ENCODE data around the gene EPG5.

Gene EPG5

GRCh38 chr18:45901654-45902210, 65.4 kb downstream of the EPG5 start:
- Histone ChIP-seq H3K27me3 (ENCODE audit: control insufficient read depth in 3 of 3, insufficient read depth in 3 of 3, low read depth in 1 of 3, low read length in 3 of 3) (no peaks in the 10 kb centered on the region), H3K4me3 (ENCODE audit: low read length in 2 of 2) (no peak overlapping the region), H3K4me2 (ENCODE audit: insufficient read depth, low read length, poor library complexity, severe bottlenecking) (no peak overlapping the region), H2BK12ac (ENCODE audit: low read length) (no peak overlapping the region), H3K14ac (ENCODE audit: low read length) (no peak overlapping the region), H2BK120ac (ENCODE audit: low read depth, low read length) (no peak overlapping the region), H3K9me3 (replicated peaks in 1 of 2; ENCODE audit: control insufficient read depth in 2 of 2, insufficient read depth in 1 of 2, low read depth in 1 of 2, low read length in 2 of 2) (no peaks in the 10 kb centered on the region), H3K27ac (replicated peaks; ENCODE audit: low read length) (no peak overlapping the region), H3K4ac (ENCODE audit: low read length) (no peak overlapping the region), H3K23ac (ENCODE audit: low read depth, low read length, poor library complexity) (no peak overlapping the region), H4K8ac (ENCODE audit: low read depth, low read length) (no peak overlapping the region), H2BK15ac (ENCODE audit: low read length) (no peak overlapping the region), H3K4me1 (ENCODE audit: control insufficient read depth in 2 of 2, insufficient read depth in 1 of 2, low read depth in 1 of 2, low read length in 2 of 2) (no peaks in the 10 kb centered on the region), H2AFZ (ENCODE audit: low read length) (no peak overlapping the region), H3K9ac (ENCODE audit: low read depth, low read length, poor library complexity) (no peak overlapping the region), H2AK5ac (ENCODE audit: low read depth, low read length) (no peak overlapping the region), H2BK5ac (ENCODE audit: low read length) (no peak overlapping the region), H3K18ac (ENCODE audit: low read length) (no peak overlapping the region), H3K36me3 (replicated peaks in 1 of 2; ENCODE audit: control insufficient read depth in 2 of 2, insufficient read depth in 2 of 2, low read length in 2 of 2) (peaks cover 14 to 85% of the 10 kb centered on the region in 2 donors), H4K91ac (ENCODE audit: low read depth, low read length, poor library complexity) (no peak overlapping the region), H3K79me1 (ENCODE audit: low read depth, low read length) (no peaks in the 10 kb centered on the region)
- DNase-seq (ENCODE audit: low spot score), result no peak
- WGBS, 2 donors (ENCODE audit: extremely low coverage in 2 of 2, insufficient read length in 2 of 2, insufficient replicate concordance in 1 of 2), result no CpG with 5 or more reads among the region's 1 CpG

GRCh38 chr18:45900623-45901022, 66.5 kb downstream of the EPG5 start:
- Histone ChIP-seq H3K23ac (ENCODE audit: low read depth, low read length, poor library complexity) (no peak overlapping the region), H3K79me1 (ENCODE audit: low read depth, low read length) (no peaks in the 10 kb centered on the region), H3K27me3 (ENCODE audit: control insufficient read depth in 3 of 3, insufficient read depth in 3 of 3, low read depth in 1 of 3, low read length in 3 of 3) (no peaks in the 10 kb centered on the region), H3K9ac (ENCODE audit: low read depth, low read length, poor library complexity) (no peak overlapping the region), H3K4me1 (ENCODE audit: control insufficient read depth in 2 of 2, insufficient read depth in 1 of 2, low read depth in 1 of 2, low read length in 2 of 2) (no peaks in the 10 kb centered on the region), H2AFZ (ENCODE audit: low read length) (no peak overlapping the region), H3K27ac (replicated peaks; ENCODE audit: low read length) (no peak overlapping the region), H3K36me3 (replicated peaks in 1 of 2; ENCODE audit: control insufficient read depth in 2 of 2, insufficient read depth in 2 of 2, low read length in 2 of 2) (peaks cover 14 to 82% of the 10 kb centered on the region in 2 donors), H3K4ac (ENCODE audit: low read length) (no peak overlapping the region), H2AK5ac (ENCODE audit: low read depth, low read length) (no peak overlapping the region), H3K18ac (ENCODE audit: low read length) (no peak overlapping the region), H3K9me3 (replicated peaks in 1 of 2; ENCODE audit: control insufficient read depth in 2 of 2, insufficient read depth in 1 of 2, low read depth in 1 of 2, low read length in 2 of 2) (no peaks in the 10 kb centered on the region), H2BK5ac (ENCODE audit: low read length) (no peak overlapping the region), H2BK12ac (ENCODE audit: low read length) (no peak overlapping the region), H2BK120ac (ENCODE audit: low read depth, low read length) (no peak overlapping the region), H4K8ac (ENCODE audit: low read depth, low read length) (no peak overlapping the region), H3K4me3 (ENCODE audit: low read length in 2 of 2) (no peak overlapping the region), H4K91ac (ENCODE audit: low read depth, low read length, poor library complexity) (no peak overlapping the region), H3K14ac (ENCODE audit: low read length) (peak overlapping the region; percentile 58), H2BK15ac (ENCODE audit: low read length) (no peak overlapping the region), H3K4me2 (ENCODE audit: insufficient read depth, low read length, poor library complexity, severe bottlenecking) (no peak overlapping the region)
- no peak for DNase-seq (ENCODE audit: low spot score)
- WGBS, 2 donors (ENCODE audit: extremely low coverage in 2 of 2, insufficient read length in 2 of 2, insufficient replicate concordance in 1 of 2), result no CpG with 5 or more reads among the region's 4 CpGs

- H2AFZ ChIP-seq (ENCODE audit: low read length), result no peak overlapping the region
- H2BK5ac ChIP-seq (ENCODE audit: low read length), result no peak overlapping the region
- H2BK120ac ChIP-seq (ENCODE audit: low read depth, low read length), result no peak overlapping the region
- H3K4ac ChIP-seq (ENCODE audit: low read length), result no peak overlapping the region
- H3K9ac ChIP-seq (ENCODE audit: low read depth, low read length, poor library complexity), result no peak overlapping the region
- H3K4me1 ChIP-seq (ENCODE audit: control insufficient read depth in 2 of 2, insufficient read depth in 1 of 2, low read depth in 1 of 2, low read length in 2 of 2), result no peaks in the 10 kb centered on the region
- H3K18ac ChIP-seq (ENCODE audit: low read length), result no peak overlapping the region
- H3K27ac ChIP-seq (replicated peaks; ENCODE audit: low read length), result no peak overlapping the region
- H3K23ac ChIP-seq (ENCODE audit: low read depth, low read length, poor library complexity), result no peak overlapping the region
- H2BK15ac ChIP-seq (ENCODE audit: low read length), result no peak overlapping the region
- DNase-seq (ENCODE audit: low spot score), result no peak
- no peak overlapping the region for H4K91ac ChIP-seq (ENCODE audit: low read depth, low read length, poor library complexity)
- H4K8ac ChIP-seq (ENCODE audit: low read depth, low read length), result no peak overlapping the region
- H3K4me2 ChIP-seq (ENCODE audit: insufficient read depth, low read length, poor library complexity, severe bottlenecking), result no peak overlapping the region
- no peaks in the 10 kb centered on the region for H3K9me3 ChIP-seq (replicated peaks in 1 of 2; ENCODE audit: control insufficient read depth in 2 of 2, insufficient read depth in 1 of 2, low read depth in 1 of 2, low read length in 2 of 2)
- peaks cover 10 to 71% of the 10 kb centered on the region in 2 donors for H3K36me3 ChIP-seq (replicated peaks in 1 of 2; ENCODE audit: control insufficient read depth in 2 of 2, insufficient read depth in 2 of 2, low read length in 2 of 2)
- no peak overlapping the region for H3K14ac ChIP-seq (ENCODE audit: low read length)
- no peak overlapping the region for H2AK5ac ChIP-seq (ENCODE audit: low read depth, low read length)
- H3K4me3 ChIP-seq (ENCODE audit: low read length in 2 of 2), result no peak overlapping the region
- H3K79me1 ChIP-seq (ENCODE audit: low read depth, low read length), result no peaks in the 10 kb centered on the region
- H3K27me3 ChIP-seq (ENCODE audit: control insufficient read depth in 3 of 3, insufficient read depth in 3 of 3, low read depth in 1 of 3, low read length in 3 of 3), result no peaks in the 10 kb centered on the region
- H2BK12ac ChIP-seq (ENCODE audit: low read length), result no peak overlapping the region
These were observed 70.1 kb downstream of the EPG5 start for GRCh38 chr18:45896991-45897390.

GRCh38 chr18:45896452-45896851, 70.7 kb downstream of the EPG5 start:
- Histone ChIP-seq H4K8ac (ENCODE audit: low read depth, low read length) (no peak overlapping the region), H3K23ac (ENCODE audit: low read depth, low read length, poor library complexity) (no peak overlapping the region), H3K4me1 (ENCODE audit: control insufficient read depth in 2 of 2, insufficient read depth in 1 of 2, low read depth in 1 of 2, low read length in 2 of 2) (no peaks in the 10 kb centered on the region), H3K4ac (ENCODE audit: low read length) (no peak overlapping the region), H4K91ac (ENCODE audit: low read depth, low read length, poor library complexity) (no peak overlapping the region), H3K79me1 (ENCODE audit: low read depth, low read length) (no peaks in the 10 kb centered on the region), H2AFZ (ENCODE audit: low read length) (no peak overlapping the region), H3K36me3 (replicated peaks in 1 of 2; ENCODE audit: control insufficient read depth in 2 of 2, insufficient read depth in 2 of 2, low read length in 2 of 2) (peaks cover 10 to 70% of the 10 kb centered on the region in 2 donors), H3K9me3 (replicated peaks in 1 of 2; ENCODE audit: control insufficient read depth in 2 of 2, insufficient read depth in 1 of 2, low read depth in 1 of 2, low read length in 2 of 2) (no peaks in the 10 kb centered on the region), H3K18ac (ENCODE audit: low read length) (no peak overlapping the region), H3K4me3 (ENCODE audit: low read length in 2 of 2) (no peak overlapping the region), H3K9ac (ENCODE audit: low read depth, low read length, poor library complexity) (no peak overlapping the region), H2BK12ac (ENCODE audit: low read length) (no peak overlapping the region), H3K14ac (ENCODE audit: low read length) (no peak overlapping the region), H3K27ac (replicated peaks; ENCODE audit: low read length) (no peak overlapping the region), H2AK5ac (ENCODE audit: low read depth, low read length) (no peak overlapping the region), H3K27me3 (ENCODE audit: control insufficient read depth in 3 of 3, insufficient read depth in 3 of 3, low read depth in 1 of 3, low read length in 3 of 3) (no peaks in the 10 kb centered on the region), H3K4me2 (ENCODE audit: insufficient read depth, low read length, poor library complexity, severe bottlenecking) (no peak overlapping the region), H2BK120ac (ENCODE audit: low read depth, low read length) (no peak overlapping the region), H2BK5ac (ENCODE audit: low read length) (no peak overlapping the region), H2BK15ac (ENCODE audit: low read length) (no peak overlapping the region)
- no CpG with 5 or more reads among the region's 7 CpGs for WGBS, 2 donors (ENCODE audit: extremely low coverage in 2 of 2, insufficient read length in 2 of 2, insufficient replicate concordance in 1 of 2)
- no peak for DNase-seq (ENCODE audit: low spot score)
